HG03139 (cell line): ENCODE data around the gene CTIF.
"Not testable (repeated sequence)": the region's sequence is repeated elsewhere in the genome, so short reads cannot be mapped to it uniquely, and the experiment has no call there.

Experiments
- ATAC-seq: cut with Tn5 transposase; IDR thresholded peaks from one replicate; pipeline ENCODE4 v1.9.1; 2021; ENCODE audit not compliant: unreplicated experiment

CTIF gene

GRCh38 chr18:48638896-48639771 is 100.3 kb downstream of the CTIF start:
- no peak for ATAC-seq

- no peak for ATAC-seq
Observed at GRCh38 chr18:48639772-48640432, 101.1 kb downstream of the CTIF start.

- no peak for ATAC-seq
Observed at GRCh38 chr18:48640566-48641270, 101.9 kb downstream of the CTIF start.

GRCh38 chr18:48641981-48642380 is 103.2 kb downstream of the CTIF start:
- no peak for ATAC-seq

- ATAC-seq: no peak
Observed at GRCh38 chr18:48642503-48642902, 103.7 kb downstream of the CTIF start.

- ATAC-seq: no peak
Observed at GRCh38 chr18:48643262-48643661, 104.4 kb downstream of the CTIF start.

- ATAC-seq: no peak
Observed at GRCh38 chr18:48644029-48644428, 105.2 kb downstream of the CTIF start.

- no peak for ATAC-seq
Observed at GRCh38 chr18:48645427-48646002, 106.7 kb downstream of the CTIF start.

- no peak for ATAC-seq
Observed at GRCh38 chr18:48646976-48647375, 108.1 kb downstream of the CTIF start.

GRCh38 chr18:48649231-48649630 is 110.4 kb downstream of the CTIF start:
- ATAC-seq: no peak

- not testable (repeated sequence) for ATAC-seq
Observed at GRCh38 chr18:48654591-48654990, 115.8 kb downstream of the CTIF start.

- ATAC-seq: no peak
Observed at GRCh38 chr18:48655508-48655907, 116.7 kb downstream of the CTIF start.

GRCh38 chr18:48656176-48656575 is 117.3 kb downstream of the CTIF start:
- ATAC-seq: no peak

GRCh38 chr18:48656582-48656981 is 117.8 kb downstream of the CTIF start:
- ATAC-seq: no peak

GRCh38 chr18:48657447-48658120 is 118.8 kb downstream of the CTIF start:
- no peak for ATAC-seq

- ATAC-seq: no peak
Observed at GRCh38 chr18:48658721-48659120, 119.9 kb downstream of the CTIF start.

GRCh38 chr18:48659188-48660009 is 120.6 kb downstream of the CTIF start:
- ATAC-seq: no peak

GRCh38 chr18:48660346-48661228 is 121.8 kb downstream of the CTIF start:
- no peak for ATAC-seq

GRCh38 chr18:48661421-48661820 is 122.6 kb downstream of the CTIF start:
- ATAC-seq: no peak
